HG02759 (cell line): Measurements from ENCODE around the gene SART3.
"Not testable (repeated sequence)": the region's sequence is repeated elsewhere in the genome, so short reads cannot be mapped to it uniquely, and the experiment has no call there.

Experiments used
- ATAC-seq: cut with Tn5 transposase; IDR thresholded peaks from one replicate; pipeline ENCODE4 v1.9.1; 2021; ENCODE audit warnings: mild to moderate bottlenecking, moderate library complexity; ENCODE audit not compliant: unreplicated experiment

SART3 gene

DNA sequence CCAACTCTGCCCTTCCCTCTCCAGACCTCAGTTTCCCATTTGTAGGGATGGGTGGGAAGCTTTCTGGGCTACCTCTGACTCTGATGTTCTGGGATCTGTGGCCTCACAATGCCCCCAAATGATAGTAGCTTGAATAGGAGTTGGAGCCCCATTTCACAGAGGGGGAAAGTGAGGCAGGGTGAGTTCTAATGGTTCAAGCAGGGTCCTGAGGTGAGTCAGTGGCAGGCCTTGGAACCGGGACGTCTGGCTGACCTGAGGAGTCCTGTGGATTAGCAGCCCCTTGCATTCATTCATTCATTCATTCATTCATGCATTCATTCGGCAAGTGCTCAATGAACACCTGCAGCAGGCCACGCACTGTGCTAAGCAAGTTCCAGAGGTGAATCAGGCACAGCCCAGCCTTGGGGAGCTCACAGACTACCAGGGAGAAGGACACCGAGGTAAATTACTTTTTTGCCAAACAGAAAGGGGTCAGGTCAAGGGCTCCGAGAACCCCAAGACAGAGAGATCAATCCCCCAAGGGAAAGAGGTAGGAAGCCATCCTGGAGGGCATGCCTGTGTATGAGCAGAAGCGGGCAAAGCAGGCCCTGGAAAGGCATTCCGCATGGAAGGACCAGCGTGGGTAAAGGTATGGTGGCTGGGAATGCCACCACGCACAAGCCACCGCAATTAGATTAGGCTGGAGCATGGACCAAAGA is 37.7 kb upstream of the SART3 start:
- no peak for ATAC-seq

DNA sequence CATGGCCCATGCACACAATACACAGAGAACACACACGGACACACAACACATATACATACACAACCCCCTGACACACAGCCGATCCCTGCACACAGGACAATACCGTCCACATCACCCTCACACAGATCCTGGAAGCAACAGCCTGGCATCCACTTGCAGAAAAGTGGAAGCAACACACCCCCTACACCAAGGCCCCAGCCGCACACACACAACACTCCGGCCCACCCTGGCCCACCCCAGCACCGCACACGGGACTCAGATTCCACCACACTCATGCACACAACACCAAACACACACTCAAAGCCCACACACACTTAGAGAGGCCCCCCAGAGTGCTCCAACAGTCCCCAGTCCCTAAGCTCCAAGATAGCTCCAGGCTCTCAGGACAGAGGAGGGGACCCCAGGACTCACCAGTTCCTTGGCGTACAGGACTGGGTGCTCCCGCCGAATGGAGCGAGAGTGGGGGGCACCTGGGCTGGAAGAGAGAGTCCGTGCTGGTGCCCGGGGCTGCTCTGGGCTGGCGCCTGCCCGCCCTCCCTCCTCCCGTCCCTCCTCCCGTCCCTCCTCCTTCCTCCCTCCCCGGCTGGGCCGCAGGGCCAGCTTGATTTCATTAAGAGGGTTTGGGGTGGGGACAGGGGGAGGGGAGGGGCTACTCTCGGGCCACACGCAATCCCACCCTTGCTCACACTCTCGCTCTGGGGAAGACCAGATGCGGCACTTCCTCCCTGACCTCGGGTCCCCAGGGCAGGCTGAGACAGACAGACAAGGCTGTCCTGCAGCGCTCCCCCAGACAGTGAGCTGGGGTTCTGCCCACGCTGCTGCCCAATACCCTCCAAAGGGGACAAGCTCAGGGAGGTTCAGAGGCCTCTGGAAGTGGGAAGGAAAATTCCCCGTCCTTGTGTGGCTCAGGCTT is 36.8 kb upstream of the SART3 start, which contains the start of gene TMEM119:
TMEM119 (minus strand) TSS at position 526 of the 913 bp plus-strand sequence. CDS start 5,701 bp downstream, outside the sequence.
- ATAC-seq, result no peak

DNA sequence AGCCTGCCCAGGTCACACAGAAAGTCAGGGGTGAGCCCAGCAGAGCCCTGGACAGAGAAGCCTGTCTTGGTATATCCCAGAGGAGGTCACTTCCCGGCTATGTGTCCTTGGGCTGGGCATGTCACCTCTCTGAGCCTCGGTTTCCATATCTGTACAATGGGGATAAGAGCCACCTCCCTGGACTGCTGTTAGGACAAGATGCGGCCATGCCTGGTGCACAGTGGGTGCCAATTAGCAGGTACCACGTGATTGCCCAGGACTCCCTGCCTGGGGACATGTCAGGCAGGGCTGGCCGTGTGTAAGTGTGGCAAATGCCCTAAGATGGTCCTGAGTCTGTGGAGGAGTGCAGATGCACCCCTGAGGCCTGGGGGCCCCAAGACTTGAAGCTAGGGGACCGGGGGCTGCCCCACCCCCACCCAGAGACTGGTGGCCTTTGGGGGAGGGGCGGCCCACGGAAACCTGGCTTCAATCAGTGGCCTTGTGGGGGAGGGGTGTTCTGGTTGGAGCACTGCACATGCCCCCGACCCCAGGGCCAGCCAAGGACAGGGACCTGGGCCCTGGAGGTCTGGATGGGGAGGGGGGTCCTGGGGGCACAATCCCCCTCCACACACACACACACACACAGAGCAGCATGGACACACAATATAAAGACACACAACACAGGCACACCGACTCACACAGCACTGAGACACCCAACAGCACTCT is 36.0 kb upstream of the SART3 start:
- no peak for ATAC-seq

DNA sequence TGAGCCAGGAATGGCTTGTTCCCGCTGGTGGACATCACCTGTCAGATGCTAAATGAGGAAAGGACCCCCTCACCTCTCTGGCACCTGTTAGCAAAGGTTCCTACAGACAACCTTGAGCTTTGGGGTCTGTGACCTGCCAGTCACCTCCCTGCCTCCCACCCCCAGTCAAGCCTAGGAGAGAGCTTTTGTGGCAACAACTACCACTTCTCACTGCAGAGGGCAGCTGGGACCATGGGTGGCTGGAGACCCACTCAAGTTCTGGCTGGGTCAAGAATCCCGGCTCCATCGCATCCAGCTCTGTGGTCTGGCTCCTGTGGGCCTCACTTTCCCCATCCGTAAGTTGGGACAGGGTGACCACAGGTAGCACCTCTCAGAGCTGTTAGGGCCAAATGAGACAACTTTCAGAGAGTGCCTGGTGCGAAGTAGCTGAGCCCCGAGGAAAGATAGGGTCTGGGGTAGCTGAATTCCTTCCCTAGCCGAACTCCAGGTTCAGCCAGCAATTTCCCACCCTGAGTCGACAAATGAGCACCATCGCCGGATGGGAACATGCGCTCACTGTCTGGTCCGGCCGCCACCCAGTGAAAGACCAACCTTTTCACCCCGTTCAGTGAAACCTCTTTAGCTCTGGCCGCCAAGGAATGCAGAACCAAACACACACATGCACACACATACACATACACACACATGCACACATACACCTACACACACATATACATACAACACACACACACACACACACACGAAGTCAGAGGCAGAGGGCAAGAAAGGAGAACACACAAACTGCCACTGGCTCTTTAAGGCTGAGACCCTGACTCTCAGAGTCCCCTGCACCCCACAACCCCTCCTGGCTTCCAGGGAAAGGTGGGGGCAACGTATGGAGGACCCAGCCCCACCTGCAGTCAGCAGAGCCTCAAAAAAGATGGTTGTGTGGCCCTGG is 35.0 kb upstream of the SART3 start:
- ATAC-seq, result no peak

DNA sequence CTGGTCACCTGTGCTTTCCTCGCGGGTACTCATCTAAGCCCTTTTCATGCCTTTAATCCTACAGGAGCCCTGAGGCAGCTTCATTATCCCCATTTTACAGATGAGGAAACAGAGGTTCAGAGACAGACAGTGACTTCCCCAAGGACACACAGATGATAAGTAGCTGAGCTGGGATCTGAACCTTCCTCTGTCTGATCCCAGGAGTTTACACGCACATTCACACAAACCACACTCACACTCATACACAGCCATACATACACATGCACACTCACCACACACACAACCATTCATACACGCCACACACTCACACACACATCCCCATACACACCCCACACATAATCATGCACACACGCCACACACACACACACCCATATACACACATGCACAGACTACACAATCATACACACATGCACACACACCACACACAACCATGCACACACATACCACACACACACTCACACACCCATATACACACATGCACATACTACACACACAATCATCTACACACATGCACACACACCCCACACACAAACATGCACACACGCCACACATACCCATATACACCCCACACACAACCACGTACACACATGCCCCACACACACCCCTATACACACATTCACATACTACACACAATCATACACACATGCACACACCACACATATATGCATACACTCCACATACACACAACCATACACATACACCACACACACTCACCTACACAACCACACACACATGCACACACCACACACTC is 34.2 kb upstream of the SART3 start:
- no peak for ATAC-seq

DNA sequence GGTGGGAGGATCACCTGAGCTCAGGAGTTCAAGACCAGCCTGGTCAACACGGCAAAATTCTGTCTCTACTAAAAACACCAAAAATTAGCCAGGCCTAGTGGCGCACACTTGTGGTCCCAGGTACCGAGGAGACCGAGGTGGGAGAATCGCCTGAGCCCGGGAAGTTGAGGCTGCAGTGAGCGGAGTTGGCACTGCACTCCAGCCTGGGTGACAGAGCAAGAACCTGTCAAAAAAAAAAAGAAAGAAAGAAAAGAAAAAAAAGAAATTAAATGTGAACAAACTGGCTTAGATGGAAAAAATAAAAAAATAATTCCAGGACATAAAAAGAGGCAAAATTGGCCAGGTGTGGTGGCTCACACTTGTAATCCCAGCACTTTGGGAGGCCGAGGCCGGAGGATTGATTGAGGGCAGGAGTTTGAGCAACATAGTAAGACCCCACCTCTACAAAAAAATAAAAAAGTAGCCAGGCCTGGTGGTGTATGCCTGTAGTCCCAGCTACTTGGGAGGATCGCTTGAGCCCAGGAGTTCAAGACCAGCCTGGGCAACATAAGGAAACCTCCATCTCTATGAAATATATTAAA is 33.4 kb upstream of the SART3 start:
- no peak for ATAC-seq

DNA sequence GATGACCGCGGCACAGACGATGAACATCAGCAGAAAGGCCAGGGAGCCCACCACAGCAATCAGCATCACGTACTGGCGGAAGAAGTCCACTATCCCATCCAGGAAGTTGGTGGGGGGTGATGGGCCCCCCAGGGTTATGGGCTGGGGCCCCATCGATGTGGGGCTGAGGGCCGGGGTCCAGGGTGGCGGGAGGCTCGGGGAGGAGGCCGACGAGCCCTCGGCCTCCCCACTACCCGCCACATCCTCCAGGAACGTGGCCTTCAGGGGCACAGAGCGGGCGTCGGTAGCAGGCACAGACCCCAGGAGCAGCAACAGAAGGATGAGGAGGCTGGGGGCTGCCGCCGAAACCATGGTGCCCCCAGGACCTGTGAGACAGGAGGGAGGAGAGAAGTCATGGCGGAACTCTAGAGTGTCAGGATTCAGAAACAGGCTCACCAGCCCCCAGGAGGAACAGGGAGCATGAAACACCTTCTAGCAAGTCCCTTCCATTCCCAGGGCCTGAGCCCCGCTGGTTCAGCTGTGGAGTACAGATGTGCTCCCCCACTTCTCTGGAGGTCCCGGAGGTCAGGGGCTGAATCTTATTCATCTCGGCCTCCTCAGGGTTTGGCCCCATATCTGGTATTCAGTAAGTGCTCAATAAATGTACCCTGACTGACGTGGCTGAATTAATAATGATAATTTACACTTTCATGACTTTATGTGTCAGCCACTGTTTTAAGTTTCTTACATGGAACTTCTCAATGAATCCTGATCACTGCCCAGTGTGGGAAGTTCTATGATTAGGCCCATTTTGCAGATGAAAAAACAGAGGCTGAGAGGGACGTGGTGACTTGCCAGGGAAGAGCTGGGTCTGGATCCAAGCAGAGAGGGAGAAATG is 31.3 kb upstream of the SART3 start:
- ATAC-seq, result no peak

DNA sequence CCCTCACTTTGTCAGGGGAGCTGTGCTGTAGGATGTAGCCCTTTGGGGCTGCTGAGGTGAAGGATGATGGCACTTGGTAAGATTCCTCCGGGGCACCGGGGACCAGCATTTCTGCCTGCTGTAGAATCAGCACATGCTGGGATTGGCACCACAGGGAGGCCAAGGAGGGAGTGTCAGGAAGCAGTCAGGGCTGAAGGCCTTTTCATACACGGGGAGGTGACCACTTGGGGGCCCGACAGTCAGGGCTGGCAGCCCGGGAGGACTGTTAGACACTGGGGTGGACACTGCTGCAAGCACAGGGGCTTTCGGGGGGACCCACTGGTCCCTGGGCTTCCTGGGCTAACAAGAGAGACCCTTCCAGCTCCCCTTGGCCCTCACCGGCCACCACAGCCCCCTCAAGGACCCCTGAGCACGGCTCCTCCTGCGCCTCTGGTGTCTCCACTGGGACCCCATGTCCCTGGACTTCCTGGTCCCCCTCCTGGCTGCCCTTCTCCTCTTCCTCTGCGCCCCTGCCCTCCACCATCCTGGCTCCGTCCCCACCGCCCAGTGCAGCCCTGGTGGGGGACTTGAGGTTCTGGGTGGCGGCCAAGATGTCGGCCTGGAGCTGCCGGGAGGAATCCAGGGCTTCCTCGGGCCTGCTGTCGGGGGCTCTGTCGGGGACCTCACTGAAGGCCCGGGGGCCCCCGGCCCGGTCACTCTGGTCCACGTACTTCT is 30.5 kb upstream of the SART3 start:
- ATAC-seq, result no peak

DNA sequence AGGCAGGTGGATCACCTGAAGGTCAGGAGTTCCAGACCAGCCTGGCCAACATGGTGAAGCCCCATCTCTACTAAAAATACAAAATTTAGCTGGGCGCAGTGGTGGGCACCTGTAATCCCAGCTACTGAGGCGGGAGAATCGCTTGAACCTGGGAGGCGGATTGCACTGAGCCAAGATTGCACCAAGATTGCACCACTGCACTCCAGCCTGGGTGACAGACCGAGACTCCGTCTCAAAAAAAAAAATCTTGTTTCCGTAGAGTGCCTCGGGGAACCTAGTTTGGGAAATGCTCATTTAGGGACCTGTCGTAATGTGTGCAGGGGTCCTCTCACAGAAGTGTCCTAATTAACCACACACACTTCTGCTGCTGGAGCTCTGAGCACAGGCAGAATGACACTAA is 29.5 kb upstream of the SART3 start:
- not testable (repeated sequence) for ATAC-seq

DNA sequence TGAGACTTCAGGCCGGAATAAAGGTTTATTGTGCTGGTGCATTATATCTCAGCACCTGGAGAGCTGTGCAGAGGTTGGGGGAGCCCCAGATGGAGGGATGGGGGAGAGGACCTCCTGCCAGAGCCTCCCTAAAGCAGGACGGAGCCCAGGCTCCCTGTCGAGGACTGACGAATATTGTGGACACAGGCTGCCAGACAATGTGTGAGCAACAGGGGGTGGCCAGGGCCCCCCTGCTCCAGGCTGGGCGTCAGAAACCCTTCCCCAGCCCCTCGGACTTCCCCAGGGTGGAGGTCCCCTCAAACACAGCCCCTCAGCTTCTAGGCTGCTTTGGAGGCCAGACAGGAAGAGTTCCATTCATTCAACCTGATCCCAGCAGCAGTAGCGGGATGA is 28.9 kb upstream of the SART3 start:
- no peak for ATAC-seq

DNA sequence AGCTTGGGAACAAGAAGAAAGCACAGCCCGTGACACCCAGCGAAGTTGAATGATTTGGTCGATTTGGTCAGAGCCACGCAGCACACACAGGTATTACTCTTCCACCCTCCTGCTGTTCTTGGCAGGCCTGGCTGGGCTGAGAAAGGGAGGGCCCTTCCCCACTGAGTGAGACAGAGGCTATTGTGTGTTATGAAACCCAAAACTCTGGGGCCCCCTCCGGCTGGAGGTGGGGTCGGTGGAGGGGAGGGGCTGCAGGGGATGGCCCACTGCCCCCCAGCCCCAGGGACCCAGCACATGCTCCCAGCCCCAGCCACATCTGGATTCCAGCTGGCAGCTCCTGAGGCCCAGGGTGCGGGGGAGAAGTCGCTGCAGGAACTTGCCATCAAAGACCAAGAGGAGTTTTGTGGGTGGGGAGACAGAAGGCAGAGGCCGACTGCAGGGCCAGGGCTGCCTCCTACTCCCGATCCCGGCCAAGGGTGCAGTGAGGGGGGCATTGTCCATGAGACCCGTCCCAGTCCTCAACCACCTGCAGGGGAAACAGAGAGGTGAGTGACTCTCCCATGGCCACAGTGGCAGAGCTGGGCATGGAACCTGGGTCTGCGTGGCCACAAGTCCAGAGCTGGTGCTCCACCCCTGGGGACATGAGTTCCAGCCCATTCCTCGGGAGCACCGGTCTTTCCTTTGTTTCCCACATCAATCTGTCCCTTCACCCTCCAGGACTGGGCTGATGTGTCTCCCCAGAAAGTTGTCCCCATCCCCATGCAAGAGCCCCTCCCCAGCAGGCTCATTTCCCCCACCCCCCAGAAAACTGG is 28.3 kb upstream of the SART3 start:
- ATAC-seq, result no peak

DNA sequence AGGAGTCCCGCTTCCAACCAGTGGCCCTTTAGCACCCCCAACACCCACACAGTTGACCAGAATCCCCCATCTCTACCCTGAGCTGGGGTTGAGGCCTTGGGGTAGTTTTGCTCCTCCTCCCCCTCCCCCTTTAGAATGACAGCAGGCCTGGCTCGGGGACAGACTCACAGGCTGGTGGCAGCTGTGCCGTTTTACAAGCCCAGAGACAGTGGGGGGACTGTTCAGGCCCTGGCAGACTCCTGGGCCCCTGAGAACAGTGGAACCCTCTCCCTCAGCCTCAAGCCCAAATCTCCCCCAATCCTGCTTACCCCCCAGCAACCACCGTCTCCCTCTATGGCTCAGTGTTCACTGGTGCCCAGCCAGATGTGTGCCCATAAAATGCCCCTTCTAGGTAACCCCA is 26.9 kb upstream of the SART3 start:
- ATAC-seq, result no peak

DNA sequence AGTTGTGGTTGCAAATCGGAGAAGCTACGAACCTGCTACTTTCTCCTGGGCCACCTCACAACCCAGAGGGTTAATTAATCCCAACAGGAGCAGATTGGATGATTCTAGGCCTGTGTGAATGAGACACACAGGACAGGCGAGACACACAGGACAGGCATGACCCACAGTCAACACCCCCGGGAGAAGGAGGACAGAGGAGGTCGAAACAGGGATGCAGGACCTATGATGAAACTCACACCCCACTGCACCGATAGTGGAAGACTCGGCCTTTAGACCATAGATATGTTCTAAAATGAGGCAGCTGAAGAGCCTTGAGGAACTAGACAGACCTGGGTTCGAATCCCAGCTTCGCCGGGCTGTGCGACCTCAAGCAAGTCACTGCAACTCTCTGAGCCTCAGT is 25.3 kb upstream of the SART3 start:
- no peak for ATAC-seq

DNA sequence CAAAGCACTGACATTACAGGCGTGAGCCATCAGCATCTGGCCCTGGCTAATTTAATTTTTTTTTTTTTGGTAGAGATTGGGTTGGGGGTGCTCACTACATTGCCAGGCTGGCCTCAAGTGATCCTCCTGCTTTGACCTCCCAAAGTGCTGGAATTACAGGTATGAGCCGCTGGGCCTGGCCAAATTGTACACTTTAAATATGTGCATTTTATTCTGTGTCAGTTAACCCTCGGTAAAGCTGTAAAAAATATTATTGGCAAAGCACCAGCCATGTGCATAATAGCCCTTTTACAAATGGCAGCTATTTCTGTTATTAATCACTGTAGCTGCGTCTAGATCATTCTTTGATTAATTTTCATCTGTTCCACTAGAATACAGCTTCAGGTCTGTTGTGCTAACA is 24.9 kb upstream of the SART3 start:
- ATAC-seq, result no peak

DNA sequence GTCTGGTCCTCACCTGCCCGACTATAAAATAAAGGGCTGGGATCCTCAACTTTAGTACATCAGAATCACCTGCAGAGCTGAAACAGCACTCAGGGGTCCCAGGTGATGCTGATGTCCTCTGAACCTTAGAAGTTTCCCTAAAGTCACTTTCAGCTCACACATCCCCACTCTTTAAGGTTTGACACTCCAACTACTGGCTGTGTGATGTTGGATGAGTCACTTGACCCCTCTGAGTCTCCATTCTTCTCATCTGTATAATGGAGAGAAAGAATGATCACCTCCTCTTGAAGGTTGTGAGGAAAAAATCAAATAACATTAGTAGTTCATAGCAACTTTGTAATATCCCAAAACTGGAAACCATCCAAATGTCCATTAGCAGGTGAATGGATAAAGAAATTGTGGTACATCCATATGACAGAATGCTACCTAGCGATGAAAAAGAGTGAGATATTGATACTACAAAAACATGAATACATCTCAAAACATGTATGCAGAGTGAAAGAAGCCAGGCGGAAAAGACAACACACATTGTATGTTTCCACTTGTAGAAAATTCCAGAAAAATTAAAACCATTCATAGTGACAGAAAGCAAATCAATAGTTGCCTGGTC is 23.6 kb upstream of the SART3 start:
- no peak for ATAC-seq

DNA sequence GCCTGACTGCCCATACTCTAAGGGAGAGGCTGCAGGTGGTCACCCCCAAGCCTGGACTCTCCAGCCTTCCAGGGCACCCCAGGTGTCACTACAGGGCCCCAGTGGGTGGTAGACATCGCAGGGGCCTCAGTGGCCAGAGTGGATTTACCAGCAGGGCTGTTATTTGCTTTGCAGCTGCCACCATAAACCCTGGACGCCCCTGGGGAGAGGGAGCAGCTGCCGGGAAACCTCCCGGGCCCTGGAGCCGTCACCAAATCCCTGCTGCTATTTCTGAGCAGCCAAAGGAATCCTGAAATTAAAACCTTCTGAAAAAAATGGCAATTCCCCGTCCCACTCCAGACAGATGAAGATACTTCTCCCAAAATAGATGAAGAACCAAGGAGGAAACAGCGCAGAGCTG is 23.0 kb upstream of the SART3 start:
- ATAC-seq, result no peak
